ENCODE results near the gene DAAM2.

Gene DAAM2

GRCh38 chr6:39791850-39792539 is at the start of gene DAAM2:
DAAM2 (plus strand) TSS chr6:39792376; CDS start chr6:39856303, 63,927 bp downstream.
- DNase-seq (ENCODE audit: low spot score) = no peak

GRCh38 chr6:39746795-39747194 is 45.4 kb upstream of the DAAM2 start:
- no peak for DNase-seq (ENCODE audit: low spot score)

GRCh38 chr6:39752835-39753724 is 39.1 kb upstream of the DAAM2 start:
- no peak for DNase-seq (ENCODE audit: low spot score)

- no peak for DNase-seq (ENCODE audit: low spot score)
Observed at GRCh38 chr6:39753725-39754045, 38.5 kb upstream of the DAAM2 start.

- DNase-seq (ENCODE audit: low spot score) = no peak
Observed at GRCh38 chr6:39754514-39755115, 37.6 kb upstream of the DAAM2 start.

- DNase-seq (ENCODE audit: low spot score) = no peak
Observed at GRCh38 chr6:39755231-39755630, 36.9 kb upstream of the DAAM2 start.

- no peak for DNase-seq (ENCODE audit: low spot score)
Observed at GRCh38 chr6:39756582-39756981, 35.6 kb upstream of the DAAM2 start.

- DNase-seq (ENCODE audit: low spot score) = no peak
Observed at GRCh38 chr6:39758905-39759605, 33.1 kb upstream of the DAAM2 start.

GRCh38 chr6:39760226-39760952 is 31.8 kb upstream of the DAAM2 start:
- no peak for DNase-seq (ENCODE audit: low spot score)

GRCh38 chr6:39765508-39766065 is 26.6 kb upstream of the DAAM2 start:
- no peak for DNase-seq (ENCODE audit: low spot score)

GRCh38 chr6:39769012-39769411 is 23.2 kb upstream of the DAAM2 start:
- no peak for DNase-seq (ENCODE audit: low spot score)

- no peak for DNase-seq (ENCODE audit: low spot score)
Observed at GRCh38 chr6:39770446-39770845, 21.7 kb upstream of the DAAM2 start.

GRCh38 chr6:39772559-39773273 is 19.5 kb upstream of the DAAM2 start:
- DNase-seq (ENCODE audit: low spot score) = no peak

GRCh38 chr6:39773782-39774181 is 18.4 kb upstream of the DAAM2 start:
- DNase-seq (ENCODE audit: low spot score) = no peak

- no peak for DNase-seq (ENCODE audit: low spot score)
Observed at GRCh38 chr6:39776581-39776980, 15.6 kb upstream of the DAAM2 start.

- DNase-seq (ENCODE audit: low spot score) = no peak
Observed at GRCh38 chr6:39777218-39777617, 15.0 kb upstream of the DAAM2 start.

GRCh38 chr6:39777661-39778060 is 14.5 kb upstream of the DAAM2 start:
- no peak for DNase-seq (ENCODE audit: low spot score)

GRCh38 chr6:39778581-39779255 is 13.5 kb upstream of the DAAM2 start:
- no peak for DNase-seq (ENCODE audit: low spot score)

GRCh38 chr6:39785281-39785680 is 6.9 kb upstream of the DAAM2 start:
- DNase-seq (ENCODE audit: low spot score) = no peak

GRCh38 chr6:39786649-39787048 is 5.5 kb upstream of the DAAM2 start:
- DNase-seq (ENCODE audit: low spot score) = no peak

Data from NAMALWA (cell line).